T-cell (primary cell): ENCODE measurements around the gene BANF2. TPM values are rescaled to one million over a fixed set of nuclear protein-coding genes. Genes with fewer than 3 reads are reported as not detected.

Experiments
- ATAC-seq, 4 experiments: fragments of 200-7000 bp in 3 of 4; fragments of 150-1000 bp in 1 of 4; cut with Tn5 transposase; replicated peaks in 1 of 4; 1 replicate in 3 of 4; 2 replicates in 1 of 4; pipeline ENCODE4 v1.10.0; 2021; ENCODE audit warnings: moderate library complexity in 3 of 4, mild to moderate bottlenecking in 2 of 4, moderate number of reproducible peaks in 1 of 4
- CTCF ChIA-PET, 2 donors: fragments of 300-600 bp; sonication (Branson Sonifier 250); formaldehyde crosslinking; loops; one replicate each; lab custom pipeline; 2022; ENCODE audit warnings: antibody characterized with exemption in 2 of 2; lab: Charles Lee
- POLR2A ChIA-PET, 2 donors: fragments of 300-600 bp; sonication (Branson Sonifier 250); formaldehyde crosslinking; loops; one replicate each; lab custom pipeline; 2022; ENCODE audit warnings: antibody characterized with exemption in 2 of 2; lab: Charles Lee
- DNase-seq, 35 experiments: peaks; one replicate each; pipeline versions ENCODE4 v3.0.0 to v3.0.0-alpha.2; 2013 to 2023
- H3K27ac ChIP-seq: one replicate; pipeline ENCODE4 v1.5.1; 2013; ENCODE audit warnings: low read length
- H3K27me3 ChIP-seq, 2 experiments: replicated peaks in 1 of 2; 1 replicate in 1 of 2; 2 replicates in 1 of 2; pipeline versions ENCODE4 v1.6.1 to v1.7.0; 2013; ENCODE audit warnings: low read length in 1 of 2, mixed read lengths in 1 of 2; ENCODE audit not compliant: control insufficient read depth in 2 of 2, insufficient read depth in 2 of 2; ENCODE audit errors: extremely low read depth in 1 of 2
- H3K36me3 ChIP-seq, 2 donors: 1 replicate in 1 of 2; 2 replicates in 1 of 2; pipeline versions ENCODE4 v1.6.1 to v1.7.0; 2013; ENCODE audit warnings: low read length in 1 of 2; ENCODE audit not compliant: control insufficient read depth in 2 of 2, insufficient read depth in 1 of 2; ENCODE audit errors: extremely low read depth in 1 of 2
- H3K4me1 ChIP-seq, 2 experiments: 1 replicate in 1 of 2; 2 replicates in 1 of 2; pipeline versions ENCODE4 v1.6.1 to v1.7.0; 2013; ENCODE audit warnings: low read length in 2 of 2, mixed read lengths in 1 of 2; ENCODE audit not compliant: insufficient read depth in 2 of 2, control insufficient read depth in 1 of 2; ENCODE audit errors: extremely low read depth in 1 of 2
- H3K4me3 ChIP-seq, 2 donors: 1 replicate in 1 of 2; 2 replicates in 1 of 2; pipeline versions ENCODE4 v1.5.1 to v1.7.0; 2013; ENCODE audit warnings: mild to moderate bottlenecking in 2 of 2, low read length in 1 of 2, moderate library complexity in 1 of 2; ENCODE audit not compliant: control insufficient read depth in 1 of 2; ENCODE audit errors: extremely low read depth in 1 of 2
- H3K9me3 ChIP-seq: 2 replicates; pipeline ENCODE4 v1.7.0; 2013
- H3K27ac Mint-ChIP-seq, 2 donors: one replicate each; pipeline ENCODE4 v1.8.0; 2020 to 2021; ENCODE audit warnings: mild to moderate bottlenecking in 2 of 2, mixed read lengths in 2 of 2
- H3K27me3 Mint-ChIP-seq, 2 donors: one replicate each; pipeline ENCODE4 v1.8.0; 2021 to 2022; ENCODE audit warnings: mixed read lengths in 2 of 2
- H3K36me3 Mint-ChIP-seq: one replicate; pipeline ENCODE4 v1.8.0; 2021; ENCODE audit warnings: mixed read lengths
- H3K4me1 Mint-ChIP-seq, 3 donors: one replicate each; pipeline ENCODE4 v1.8.0; 2020 to 2022; ENCODE audit warnings: mixed read lengths in 3 of 3, mild to moderate bottlenecking in 1 of 3
- H3K4me3 Mint-ChIP-seq, 3 donors: one replicate each; pipeline ENCODE4 v1.8.0; 2020 to 2022; ENCODE audit warnings: mild to moderate bottlenecking in 3 of 3, mixed read lengths in 3 of 3, moderate library complexity in 3 of 3
- H3K9me3 Mint-ChIP-seq, 3 donors: one replicate each; pipeline ENCODE4 v1.8.0; 2020 to 2022; ENCODE audit warnings: mixed read lengths in 3 of 3
- whole genome bisulfite sequencing: methylation state at CpG from one replicate; pipeline ENCODE4 v1.1.5; 2013; ENCODE audit warnings: missing lambda C conversion rate; ENCODE audit not compliant: insufficient coverage; 5-methylcytosine and 5-hydroxymethylcytosine counted together
- total RNA-seq, 35 experiments: library from RNA in 6 of 35; stranded (reverse) in 6 of 35; fragments of 120-200 nt in 1 of 35; gene quantifications; one replicate each; pipeline versions ENCODE4 v1.2.1 to v1.2.4 and lab custom pipeline; 2013 to 2026

BANF2 gene
- total RNA-seq, 5 donors from 2014 or later (not counting 1 experiment from before 2014, with no cell fraction given), result not detected

DNA sequence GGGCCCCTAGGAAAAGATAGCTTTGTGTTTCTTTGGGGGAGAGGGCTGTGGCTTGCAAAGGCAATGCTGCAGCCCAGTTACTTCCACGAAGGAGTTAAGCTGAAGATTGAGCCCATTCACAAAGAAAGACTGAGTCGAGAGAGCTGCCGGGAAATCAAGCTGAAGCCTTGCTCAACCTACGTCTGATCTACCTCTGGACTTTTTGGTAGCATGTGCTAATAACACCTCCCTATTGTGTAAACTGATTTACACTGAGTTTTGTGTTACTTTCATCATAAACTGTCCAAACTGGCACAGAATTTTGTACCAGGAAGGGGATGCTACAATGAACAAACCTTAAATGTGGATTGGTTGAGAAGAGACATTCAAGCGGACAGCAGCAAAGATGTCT is 23.5 kb downstream of the BANF2 start:
- Mint-ChIP-seq H3K4me3 (no peak overlapping the region), H3K4me1 (no peaks in the 10 kb centered on the region), H3K27me3 (peaks cover 15 to 20% of the 10 kb centered on the region in 2 donors), H3K27ac (no peak overlapping the region), H3K36me3 (no peaks in the 10 kb centered on the region), H3K9me3 (no peaks in the 10 kb centered on the region)
- POLR2A ChIA-PET, result no interaction called here
- CTCF ChIA-PET, result no interaction called here
- Histone ChIP-seq H3K27ac (no peak overlapping the region), H3K4me3 (no peak overlapping the region), H3K9me3 (no peaks in the 10 kb centered on the region), H3K27me3 (peaks cover 0 to 28% of the 10 kb centered on the region in 2 experiments), H3K36me3 (no peaks in the 10 kb centered on the region), H3K4me1 (no peaks in the 10 kb centered on the region)
- no CpG with 5 or more reads among the region's 5 CpGs for WGBS
- ATAC-seq, result no peak
- no peak for DNase-seq

- H3K27me3 Mint-ChIP-seq, result peaks cover 19 to 20% of the 10 kb centered on the region in 2 donors
- Histone ChIP-seq H3K27me3 (peaks cover 0 to 30% of the 10 kb centered on the region in 2 experiments), H3K4me3 (no peak overlapping the region), H3K4me1 (no peaks in the 10 kb centered on the region), H3K9me3 (no peaks in the 10 kb centered on the region), H3K36me3 (no peaks in the 10 kb centered on the region), H3K27ac (no peak overlapping the region)
- DNase-seq (no peak), ATAC-seq (no peak)
- no peaks in the 10 kb centered on the region for H3K36me3 Mint-ChIP-seq
- no peak overlapping the region for H3K4me3 Mint-ChIP-seq
- WGBS, result 87% methylated on average over 12 of the region's 13 CpGs
- no peaks in the 10 kb centered on the region for H3K4me1 Mint-ChIP-seq
- ChIA-PET CTCF (no interaction called here), POLR2A (no interaction called here)
- no peak overlapping the region for H3K27ac Mint-ChIP-seq
- H3K9me3 Mint-ChIP-seq, result no peaks in the 10 kb centered on the region
Measured at GRCh38 chr20:17725094-17725835, 25.5 kb downstream of the BANF2 start.

- DNase-seq (no peak), ATAC-seq (no peak)
- 65% methylated on average over 3 of the region's 4 CpGs for WGBS
- Mint-ChIP-seq H3K36me3 (no peaks in the 10 kb centered on the region), H3K9me3 (no peaks in the 10 kb centered on the region), H3K4me3 (no peak overlapping the region), H3K4me1 (no peaks in the 10 kb centered on the region), H3K27ac (no peak overlapping the region), H3K27me3 (peaks cover 20 to 24% of the 10 kb centered on the region in 2 donors)
- ChIA-PET CTCF (no interaction called here), POLR2A (no interaction called here)
- H3K27me3 ChIP-seq, result peaks cover 0 to 34% of the 10 kb centered on the region in 2 experiments
- H3K4me1 ChIP-seq, result no peaks in the 10 kb centered on the region
- no peak overlapping the region for H3K4me3 ChIP-seq
- H3K36me3 ChIP-seq, result no peaks in the 10 kb centered on the region
- no peaks in the 10 kb centered on the region for H3K9me3 ChIP-seq
- H3K27ac ChIP-seq, result no peak overlapping the region
Measured at GRCh38 chr20:17726902-17727301, 27.1 kb downstream of the BANF2 start.

DNA sequence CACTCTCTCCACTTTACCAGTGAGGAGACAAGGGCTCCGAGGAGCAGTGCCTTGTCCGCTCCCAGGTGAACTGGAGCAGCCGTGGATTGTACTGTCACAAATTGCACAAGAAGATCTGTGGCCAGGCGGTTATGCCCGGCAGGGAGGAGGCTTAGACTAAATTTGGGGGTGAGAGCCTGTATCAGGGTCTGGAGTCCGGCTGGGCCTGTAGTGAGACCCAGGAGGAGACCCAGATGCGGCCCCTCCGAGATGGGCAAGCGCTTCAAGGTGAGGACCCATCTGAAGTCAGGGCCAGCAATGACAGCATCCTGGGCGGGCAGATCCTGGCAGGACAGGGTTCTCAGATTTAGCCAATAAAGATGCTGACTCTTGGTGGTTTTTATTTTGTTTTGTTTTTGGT is 27.6 kb downstream of the BANF2 start:
- CTCF ChIA-PET, result no interaction called here
- Histone ChIP-seq H3K27me3 (peaks cover 0 to 34% of the 10 kb centered on the region in 2 experiments), H3K4me3 (no peak overlapping the region), H3K4me1 (no peaks in the 10 kb centered on the region), H3K36me3 (no peaks in the 10 kb centered on the region), H3K27ac (no peak overlapping the region), H3K9me3 (no peaks in the 10 kb centered on the region)
- POLR2A ChIA-PET, result no interaction called here
- no peak overlapping the region for H3K27ac Mint-ChIP-seq
- H3K36me3 Mint-ChIP-seq, result no peaks in the 10 kb centered on the region
- H3K4me3 Mint-ChIP-seq, result no peak overlapping the region
- WGBS, result 96% methylated on average over 7 of the region's 10 CpGs
- H3K4me1 Mint-ChIP-seq, result no peaks in the 10 kb centered on the region
- no peaks in the 10 kb centered on the region for H3K9me3 Mint-ChIP-seq
- no peak for DNase-seq
- no peak for ATAC-seq
- H3K27me3 Mint-ChIP-seq, result peaks cover 20 to 22% of the 10 kb centered on the region in 2 donors

GRCh38 chr20:17728074-17728473 is 28.3 kb downstream of the BANF2 start:
- H3K4me1 Mint-ChIP-seq, result no peaks in the 10 kb centered on the region
- Histone ChIP-seq H3K36me3 (no peaks in the 10 kb centered on the region), H3K27me3 (peaks cover 0 to 36% of the 10 kb centered on the region in 2 experiments), H3K4me1 (no peaks in the 10 kb centered on the region), H3K4me3 (no peak overlapping the region), H3K9me3 (no peaks in the 10 kb centered on the region), H3K27ac (no peak overlapping the region)
- DNase-seq (no peak), ATAC-seq (no peak)
- 78% methylated on average over 6 of the region's 12 CpGs for WGBS
- no peaks in the 10 kb centered on the region for H3K9me3 Mint-ChIP-seq
- H3K27ac Mint-ChIP-seq, result no peak overlapping the region
- H3K4me3 Mint-ChIP-seq, result no peak overlapping the region
- POLR2A ChIA-PET, result no interaction called here
- H3K27me3 Mint-ChIP-seq, result peaks cover 13 to 17% of the 10 kb centered on the region in 2 donors
- H3K36me3 Mint-ChIP-seq, result no peaks in the 10 kb centered on the region
- CTCF ChIA-PET, result no interaction called here

GRCh38 chr20:17730071-17730470 is 30.3 kb downstream of the BANF2 start:
- no peaks in the 10 kb centered on the region for H3K36me3 ChIP-seq
- no peak overlapping the region for H3K27ac ChIP-seq
- Mint-ChIP-seq H3K4me1 (no peaks in the 10 kb centered on the region), H3K27ac (no peak overlapping the region), H3K36me3 (no peaks in the 10 kb centered on the region), H3K4me3 (no peak overlapping the region), H3K9me3 (no peaks in the 10 kb centered on the region), H3K27me3 (peaks cover 4 to 13% of the 10 kb centered on the region in 2 donors)
- WGBS, result 85% methylated on average over 3 of the region's 10 CpGs
- ChIA-PET POLR2A (no interaction called here), CTCF (no interaction called here)
- DNase-seq, result no peak
- no peak for ATAC-seq
- no peaks in the 10 kb centered on the region for H3K9me3 ChIP-seq
- H3K4me3 ChIP-seq, result no peak overlapping the region
- H3K27me3 ChIP-seq, result peaks cover 0 to 37% of the 10 kb centered on the region in 2 experiments
- H3K4me1 ChIP-seq, result no peaks in the 10 kb centered on the region
